SK-N-SH treated with all-trans-retinoic acid at 6 μM for 48 hours (cell line): ENCODE results near the gene VPS50.

Experiments
- CREB5 ChIP-seq: fragments of 250-450 bp; sonication (Bioruptor Pico); IDR thresholded peaks from 2 replicates; pipeline ENCODE4 v1.5.1; 2020; ENCODE audit warnings: low read depth, mild to moderate bottlenecking, moderate library complexity
- ISL1 ChIP-seq: fragments of 250-450 bp; sonication (Bioruptor Pico); IDR thresholded peaks from 2 replicates; pipeline ENCODE4 v2.1.2; 2022; ENCODE audit warnings: mild to moderate bottlenecking, moderate library complexity
- OSR1 ChIP-seq: fragments of 250-450 bp; sonication (Bioruptor Pico); IDR thresholded peaks from 2 replicates; pipeline ENCODE4 v1.8.0; 2022; ENCODE audit warnings: moderate library complexity, mild to moderate bottlenecking, inconsistent platforms
- PATZ1 ChIP-seq: fragments of 250-450 bp; sonication (Bioruptor Pico); IDR thresholded peaks from 2 replicates; pipeline ENCODE4 v1.8.0; 2020; ENCODE audit warnings: mild to moderate bottlenecking, moderate library complexity, borderline replicate concordance
- POU6F1 ChIP-seq: fragments of 250-450 bp; sonication (Bioruptor Pico); IDR thresholded peaks from 2 replicates; pipeline ENCODE4 v1.8.0; 2021; ENCODE audit warnings: low read depth, mild to moderate bottlenecking, moderate library complexity, borderline replicate concordance
- RARB ChIP-seq: fragments of 250-450 bp; sonication (Bioruptor Pico); IDR thresholded peaks from 2 replicates; pipeline ENCODE4 v1.8.0; 2021; ENCODE audit warnings: mild to moderate bottlenecking, moderate library complexity
- TCF4 ChIP-seq: fragments of 250-450 bp; sonication (Bioruptor Pico); IDR thresholded peaks from 2 replicates; pipeline ENCODE4 v1.8.0; 2021; ENCODE audit warnings: mild to moderate bottlenecking, moderate library complexity, borderline replicate concordance
- ZFP30 ChIP-seq: fragments of 450-650 bp; formaldehyde crosslinking; IDR thresholded peaks from 2 replicates; pipeline ENCODE4 v1.5.0; 2022; ENCODE audit warnings: mild to moderate bottlenecking, moderate library complexity

- TF ChIP-seq CREB5 (CRISPR knock-in tag) (no peak), RARB (CRISPR knock-in tag) (no peak), OSR1 (no peak), ISL1 (CRISPR knock-in tag) (no peak), PATZ1 (CRISPR knock-in tag) (no peak), ZFP30 (no peak), TCF4 (CRISPR knock-in tag) (no peak), POU6F1 (CRISPR knock-in tag) (no peak)
Observed at GRCh38 chr7:93279541-93279940, 47.4 kb downstream of the VPS50 start.
